H9 (cell line): ENCODE data around the gene TAF5L. TPM values are rescaled to one million over a fixed set of nuclear protein-coding genes. Genes with fewer than 3 reads are reported as not detected.

Experiments used
- DNase-seq: peaks from one replicate; pipeline ENCODE4 v3.0.0-alpha.2; 2017
- H2AFZ ChIP-seq: one replicate; pipeline ENCODE4 v1.6.1; 2013; ENCODE audit warnings: mild to moderate bottlenecking, low read length, control low read depth, moderate library complexity
- H2AK5ac ChIP-seq: 2 replicates; pipeline ENCODE4 v1.6.1; 2013; ENCODE audit warnings: low read length, control low read depth, mixed read lengths; ENCODE audit not compliant: insufficient read length
- H2BK120ac ChIP-seq: one replicate; pipeline ENCODE4 v1.6.1; 2013; ENCODE audit warnings: low read depth, mild to moderate bottlenecking, low read length, control low read depth, inconsistent platforms; ENCODE audit not compliant: poor library complexity, severe bottlenecking
- H2BK12ac ChIP-seq: 2 replicates; pipeline ENCODE4 v1.6.1; 2013; ENCODE audit warnings: low read length, control low read depth, mixed read lengths, low read depth; ENCODE audit not compliant: insufficient read length
- H2BK15ac ChIP-seq: 2 replicates; pipeline ENCODE4 v1.6.1; 2013; ENCODE audit warnings: low read depth, low read length, control low read depth
- H2BK20ac ChIP-seq: one replicate; pipeline ENCODE4 v1.6.1; 2013; ENCODE audit warnings: low read depth, mild to moderate bottlenecking, low read length, control low read depth, inconsistent platforms; ENCODE audit not compliant: poor library complexity, severe bottlenecking
- H2BK5ac ChIP-seq: 2 replicates; pipeline ENCODE4 v1.6.1; 2013; ENCODE audit warnings: low read length, control low read depth, mixed read lengths; ENCODE audit not compliant: insufficient read length
- H3K14ac ChIP-seq: 2 replicates; pipeline ENCODE4 v1.6.1; 2013; ENCODE audit warnings: low read length, control low read depth; ENCODE audit not compliant: insufficient read depth
- H3K18ac ChIP-seq: 2 replicates; pipeline ENCODE4 v1.6.1; 2013; ENCODE audit warnings: low read depth, mild to moderate bottlenecking, mixed read lengths, low read length, control low read depth; ENCODE audit not compliant: insufficient read length
- H3K23ac ChIP-seq: 2 replicates; pipeline ENCODE4 v1.6.1; 2013; ENCODE audit warnings: low read length, control low read depth, mixed read lengths, low read depth; ENCODE audit not compliant: insufficient read length
- H3K23me2 ChIP-seq: 2 replicates; pipeline ENCODE4 v1.6.1; 2013; ENCODE audit warnings: low read depth, mild to moderate bottlenecking, mixed read lengths, low read length, control low read depth; ENCODE audit not compliant: insufficient read length, poor library complexity, severe bottlenecking
- H3K27ac ChIP-seq: 2 replicates; pipeline ENCODE4 v1.5.1; 2013; ENCODE audit warnings: low read length, control low read depth, mixed read lengths, low read depth; ENCODE audit not compliant: insufficient read length
- H3K27me3 ChIP-seq: 2 replicates; pipeline ENCODE4 v1.6.1; 2013; ENCODE audit warnings: low read length, control low read depth, inconsistent platforms; ENCODE audit not compliant: insufficient read depth
- H3K4ac ChIP-seq: 2 replicates; pipeline ENCODE4 v1.6.1; 2013; ENCODE audit warnings: low read depth, mild to moderate bottlenecking, control low read depth, inconsistent platforms, low read length, moderate library complexity
- H3K4me1 ChIP-seq: 2 replicates; pipeline ENCODE4 v1.6.1; 2013; ENCODE audit warnings: low read length, control low read depth, inconsistent platforms; ENCODE audit not compliant: insufficient read depth
- H3K4me2 ChIP-seq: 2 replicates; pipeline ENCODE4 v1.6.1; 2013; ENCODE audit warnings: low read length, control low read depth, mixed read lengths; ENCODE audit not compliant: insufficient read length, insufficient read depth
- H3K56ac ChIP-seq: 2 replicates; pipeline ENCODE4 v1.6.1; 2013; ENCODE audit warnings: low read depth, mild to moderate bottlenecking, mixed read lengths, low read length, control low read depth; ENCODE audit not compliant: insufficient read length
- H3K79me1 ChIP-seq: 2 replicates; pipeline ENCODE4 v1.6.1; 2013; ENCODE audit warnings: low read depth, mild to moderate bottlenecking, moderate library complexity, low read length, control low read depth, inconsistent platforms; ENCODE audit not compliant: insufficient read depth, poor library complexity, severe bottlenecking
- H3K79me2 ChIP-seq: 2 replicates; pipeline ENCODE4 v1.6.1; 2013; ENCODE audit warnings: low read length, control low read depth, inconsistent platforms; ENCODE audit not compliant: insufficient read depth
- H3K9ac ChIP-seq: 2 replicates; pipeline ENCODE4 v1.6.1; 2013; ENCODE audit warnings: low read length, control low read depth, mixed read lengths; ENCODE audit not compliant: insufficient read length; ENCODE audit errors: extremely low read depth
- H3K9me3 ChIP-seq: one replicate; pipeline ENCODE4 v1.6.1; 2013; ENCODE audit warnings: low read depth, low read length, inconsistent platforms; ENCODE audit not compliant: control insufficient read depth
- H3T11ph ChIP-seq: one replicate; pipeline ENCODE4 v1.6.1; 2013; ENCODE audit warnings: mild to moderate bottlenecking, low read length, control low read depth, inconsistent platforms
- H4K20me1 ChIP-seq: one replicate; pipeline ENCODE4 v1.6.1; 2013; ENCODE audit not compliant: control insufficient read depth, insufficient read length, insufficient read depth
- H4K5ac ChIP-seq: 2 replicates; pipeline ENCODE4 v1.6.1; 2013; ENCODE audit warnings: low read depth, mild to moderate bottlenecking, mixed read lengths, low read length, control low read depth; ENCODE audit not compliant: insufficient read length
- H4K8ac ChIP-seq: replicated peaks from 2 replicates; pipeline ENCODE4 v1.6.1; 2013; ENCODE audit warnings: low read length, control low read depth, mixed read lengths, low read depth; ENCODE audit not compliant: insufficient read length
- H4K91ac ChIP-seq: 2 replicates; pipeline ENCODE4 v1.6.1; 2013; ENCODE audit warnings: low read depth, mild to moderate bottlenecking, moderate library complexity, mixed read lengths, low read length, control low read depth; ENCODE audit not compliant: insufficient read length
- H3K27ac Mint-ChIP-seq, 3 experiments: 2 replicates in 2 of 3; 3 replicates in 1 of 3; pipeline ENCODE4 v1.8.0; 2020 to 2021; ENCODE audit warnings: mixed read lengths in 3 of 3, mild to moderate bottlenecking in 1 of 3, moderate library complexity in 1 of 3
- H3K27me3 Mint-ChIP-seq: 2 replicates; pipeline ENCODE4 v1.8.0; 2021; ENCODE audit warnings: low read depth, mild to moderate bottlenecking, moderate library complexity, mixed read lengths
- H3K36me3 Mint-ChIP-seq, 3 experiments: 2 replicates in 2 of 3; 3 replicates in 1 of 3; pipeline ENCODE4 v1.8.0; 2020 to 2021; ENCODE audit warnings: low read depth in 3 of 3, mixed read lengths in 3 of 3; ENCODE audit not compliant: insufficient read depth in 1 of 3
- H3K4me1 Mint-ChIP-seq, 2 experiments: 2 replicates each; pipeline ENCODE4 v1.8.0; 2020; ENCODE audit warnings: mixed read lengths in 2 of 2
- H3K4me3 Mint-ChIP-seq, 2 experiments: 2 replicates in 1 of 2; 3 replicates in 1 of 2; pipeline ENCODE4 v1.8.0; 2020 to 2021; ENCODE audit warnings: mild to moderate bottlenecking in 2 of 2, mixed read lengths in 2 of 2, moderate library complexity in 1 of 2
- H3K9me3 Mint-ChIP-seq, 2 experiments: 2 replicates in 1 of 2; 3 replicates in 1 of 2; pipeline ENCODE4 v1.8.0; 2020; ENCODE audit warnings: mild to moderate bottlenecking in 2 of 2, mixed read lengths in 2 of 2, moderate library complexity in 1 of 2
- WGBS: extraction: QIAGEN DNeasy Blood & Tissue Kit; methylation state at CpG from one replicate; pipeline ENCODE4 v1.1.7; 2013; ENCODE audit warnings: missing lambda C conversion rate, low lambda C conversion rate, mixed read lengths; ENCODE audit not compliant: insufficient read length; ENCODE audit errors: extremely low coverage; 5-methylcytosine and 5-hydroxymethylcytosine counted together
- total RNA-seq: library from RNA; stranded (reverse); gene quantifications from 2 replicates; pipeline ENCODE4 v1.2.1, GENCODE V29; 2021
- TF ChIP-seq, protein P1 (sequence below): fragments of 200-600 bp; sonication (generic); conservative IDR thresholded peaks from 3 replicates; pipeline ENCODE4 v1.8.0; 2021; ENCODE audit warnings: antibody characterized with exemption, mild to moderate bottlenecking

Gene TAF5L
- total RNA-seq, 1 experiment from 2014 or later: 30.3 TPM

DNA sequence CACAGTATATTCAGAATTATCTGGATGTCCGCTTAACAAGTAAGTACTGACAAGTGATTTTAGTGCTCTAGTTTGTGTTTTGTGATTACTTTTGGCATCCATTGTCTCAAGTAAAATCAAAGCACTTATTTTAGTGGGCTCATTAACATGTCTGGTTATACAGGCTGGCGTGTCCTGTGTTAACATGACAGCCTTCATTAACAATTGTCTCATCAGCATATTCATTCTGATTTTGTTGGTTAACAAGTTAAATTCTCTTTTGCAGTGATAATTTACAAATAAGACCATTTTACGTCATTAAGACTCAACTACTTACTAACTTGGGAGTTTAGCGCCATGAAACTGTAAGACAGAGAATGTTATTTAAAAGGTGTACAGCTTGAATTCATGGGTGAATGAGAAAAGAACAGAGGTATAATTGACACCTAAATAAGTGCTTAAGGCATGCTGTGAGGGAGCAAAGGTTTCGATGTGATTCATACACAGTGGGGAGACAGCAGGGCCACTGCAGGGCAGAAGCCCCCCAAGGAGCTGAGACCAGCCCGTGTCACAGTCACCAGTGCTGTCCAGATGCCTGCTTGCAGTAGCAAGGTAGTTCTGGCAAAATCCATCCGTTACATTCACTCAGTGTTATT is 22.4 kb downstream of the TAF5L start:
- Histone ChIP-seq H4K91ac (no peak overlapping the region), H2AFZ (no peak overlapping the region), H2AK5ac (no peak overlapping the region), H3K79me1 (no peaks in the 10 kb centered on the region), H3K9me3 (no peaks in the 10 kb centered on the region), H4K8ac (no peak overlapping the region), H3K27ac (no peak overlapping the region), H3K4me1 (no peaks in the 10 kb centered on the region; the same call in 1 of the 2 replicates), H3K14ac (no peak overlapping the region), H3K4me2 (no peak overlapping the region), H3K23ac (no peak overlapping the region), H2BK12ac (no peak overlapping the region), H2BK20ac (no peak overlapping the region), H3K9ac (no peak overlapping the region), H3K18ac (no peak overlapping the region), H4K20me1 (no peaks in the 10 kb centered on the region), H3K23me2 (no peaks in the 10 kb centered on the region), H2BK15ac (no peak overlapping the region), H2BK5ac (no peak overlapping the region), H3K4ac (no peak overlapping the region), H2BK120ac (no peak overlapping the region), H3K56ac (no peak overlapping the region), H3T11ph (no peak overlapping the region), H4K5ac (no peak overlapping the region), H3K79me2 (no peaks in the 10 kb centered on the region), H3K27me3 (no peaks in the 10 kb centered on the region)
- H3K4me1 Mint-ChIP-seq: peaks cover 13 to 19% of the 10 kb centered on the region in 2 experiments
- H3K4me3 Mint-ChIP-seq: no peak overlapping the region
- H3K27me3 Mint-ChIP-seq: no peaks in the 10 kb centered on the region
- no peak for DNase-seq
- no CpG with 5 or more reads among the region's 7 CpGs for WGBS
- TF ChIP-seq, protein P1, sequence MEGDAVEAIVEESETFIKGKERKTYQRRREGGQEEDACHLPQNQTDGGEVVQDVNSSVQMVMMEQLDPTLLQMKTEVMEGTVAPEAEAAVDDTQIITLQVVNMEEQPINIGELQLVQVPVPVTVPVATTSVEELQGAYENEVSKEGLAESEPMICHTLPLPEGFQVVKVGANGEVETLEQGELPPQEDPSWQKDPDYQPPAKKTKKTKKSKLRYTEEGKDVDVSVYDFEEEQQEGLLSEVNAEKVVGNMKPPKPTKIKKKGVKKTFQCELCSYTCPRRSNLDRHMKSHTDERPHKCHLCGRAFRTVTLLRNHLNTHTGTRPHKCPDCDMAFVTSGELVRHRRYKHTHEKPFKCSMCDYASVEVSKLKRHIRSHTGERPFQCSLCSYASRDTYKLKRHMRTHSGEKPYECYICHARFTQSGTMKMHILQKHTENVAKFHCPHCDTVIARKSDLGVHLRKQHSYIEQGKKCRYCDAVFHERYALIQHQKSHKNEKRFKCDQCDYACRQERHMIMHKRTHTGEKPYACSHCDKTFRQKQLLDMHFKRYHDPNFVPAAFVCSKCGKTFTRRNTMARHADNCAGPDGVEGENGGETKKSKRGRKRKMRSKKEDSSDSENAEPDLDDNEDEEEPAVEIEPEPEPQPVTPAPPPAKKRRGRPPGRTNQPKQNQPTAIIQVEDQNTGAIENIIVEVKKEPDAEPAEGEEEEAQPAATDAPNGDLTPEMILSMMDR: no peak
- no peaks in the 10 kb centered on the region for H3K9me3 Mint-ChIP-seq
- H3K27ac Mint-ChIP-seq: no peak overlapping the region
- H3K36me3 Mint-ChIP-seq: peaks cover 17 to 53% (median 31%) of the 10 kb centered on the region in 3 experiments; a peak in 6 of 7 replicates
